Mesenchymal stem cell (in vitro differentiated cells and primary cell): ENCODE data around the gene TECPR2.

Experiments
- DNase-seq: peaks from one replicate; pipeline ENCODE4 v3.0.0-alpha.2; 2013
- H2AFZ ChIP-seq: one replicate; pipeline ENCODE4 v1.6.1; 2013; ENCODE audit warnings: low read depth, mild to moderate bottlenecking, control low read depth, inconsistent platforms, low read length, moderate library complexity
- H2AK5ac ChIP-seq: 2 replicates; pipeline ENCODE4 v1.6.1; 2013; ENCODE audit warnings: low read length, moderate library complexity, mild to moderate bottlenecking, inconsistent platforms; ENCODE audit not compliant: severe bottlenecking
- H2BK120ac ChIP-seq: one replicate; pipeline ENCODE4 v1.6.1; 2013; ENCODE audit warnings: low read depth, mild to moderate bottlenecking, inconsistent platforms, low read length, moderate library complexity
- H2BK12ac ChIP-seq, 2 experiments: one replicate each; pipeline ENCODE4 v1.6.1; 2013; ENCODE audit warnings: inconsistent platforms in 2 of 2, low read length in 2 of 2, mild to moderate bottlenecking in 2 of 2, moderate library complexity in 2 of 2, control low read depth in 1 of 2
- H2BK15ac ChIP-seq: one replicate; pipeline ENCODE4 v1.6.1; 2013; ENCODE audit warnings: mild to moderate bottlenecking, low read depth, inconsistent platforms; ENCODE audit not compliant: poor library complexity, severe bottlenecking
- H2BK5ac ChIP-seq: 2 replicates; pipeline ENCODE4 v1.6.1; 2013; ENCODE audit warnings: low read depth, mild to moderate bottlenecking, low read length, control low read depth, inconsistent platforms; ENCODE audit not compliant: poor library complexity, severe bottlenecking
- H3K14ac ChIP-seq, 2 experiments: one replicate each; pipeline ENCODE4 v1.6.1; 2013; ENCODE audit warnings: inconsistent platforms in 2 of 2, low read length in 2 of 2, control low read depth in 1 of 2, mild to moderate bottlenecking in 1 of 2, moderate library complexity in 1 of 2
- H3K18ac ChIP-seq, 2 experiments: one replicate each; pipeline ENCODE4 v1.6.1; 2013; ENCODE audit warnings: inconsistent platforms in 2 of 2, low read length in 2 of 2, control low read depth in 1 of 2, low read depth in 1 of 2, mild to moderate bottlenecking in 1 of 2
- H3K23ac ChIP-seq, 2 experiments: one replicate each; pipeline ENCODE4 v1.6.1; 2013; ENCODE audit warnings: inconsistent platforms in 2 of 2, low read length in 2 of 2, mild to moderate bottlenecking in 2 of 2, moderate library complexity in 2 of 2, control low read depth in 1 of 2
- H3K27ac ChIP-seq: 2 replicates; pipeline ENCODE4 v1.5.1; 2013; ENCODE audit warnings: mild to moderate bottlenecking, moderate library complexity, low read length, control low read depth, inconsistent platforms; ENCODE audit not compliant: poor library complexity, severe bottlenecking
- H3K27me3 ChIP-seq, 2 experiments: 2 replicates each; pipeline versions ENCODE4 v1.6.1 to v1.7.0; 2013; ENCODE audit warnings: low read length in 2 of 2, mild to moderate bottlenecking in 2 of 2, moderate library complexity in 2 of 2, control low read depth in 1 of 2, inconsistent platforms in 1 of 2; ENCODE audit not compliant: control insufficient read depth in 1 of 2, insufficient read depth in 1 of 2
- H3K36me3 ChIP-seq, 2 experiments: 2 replicates each; pipeline versions ENCODE4 v1.6.1 to v1.7.0; 2013; ENCODE audit warnings: low read length in 2 of 2, control low read depth in 1 of 2, inconsistent platforms in 1 of 2, low read depth in 1 of 2, mild to moderate bottlenecking in 1 of 2; ENCODE audit not compliant: insufficient read depth in 2 of 2, control insufficient read depth in 1 of 2
- H3K4ac ChIP-seq, 2 experiments: one replicate each; pipeline ENCODE4 v1.6.1; 2013; ENCODE audit warnings: inconsistent platforms in 2 of 2, low read length in 2 of 2, mild to moderate bottlenecking in 2 of 2, moderate library complexity in 2 of 2, control low read depth in 1 of 2, low read depth in 1 of 2
- H3K4me1 ChIP-seq: 2 replicates; pipeline ENCODE4 v1.6.1; 2013; ENCODE audit warnings: low read depth, low read length, control low read depth; ENCODE audit not compliant: control insufficient read depth, insufficient read depth
- H3K4me2 ChIP-seq: 2 replicates; pipeline ENCODE4 v1.6.1; 2013; ENCODE audit warnings: low read length, mild to moderate bottlenecking, inconsistent platforms; ENCODE audit not compliant: poor library complexity, severe bottlenecking
- H3K4me3 ChIP-seq, 2 experiments: 2 replicates each; pipeline versions ENCODE4 v1.5.1 to v1.7.0; 2013; ENCODE audit warnings: low read length in 2 of 2, mild to moderate bottlenecking in 2 of 2, control low read depth in 1 of 2, low read depth in 1 of 2; ENCODE audit not compliant: insufficient read depth in 1 of 2
- H3K79me1 ChIP-seq: replicated peaks from 2 replicates; pipeline ENCODE4 v1.6.1; 2013; ENCODE audit warnings: mild to moderate bottlenecking, control low read depth, low read length, inconsistent platforms; ENCODE audit not compliant: poor library complexity, severe bottlenecking
- H3K9ac ChIP-seq: 2 replicates; pipeline ENCODE4 v1.7.0; 2013; ENCODE audit warnings: mild to moderate bottlenecking, low read length, moderate library complexity
- H3K9me3 ChIP-seq: 2 replicates; pipeline ENCODE4 v1.7.0; 2013; ENCODE audit warnings: mild to moderate bottlenecking, low read length; ENCODE audit not compliant: control insufficient read depth
- H4K8ac ChIP-seq: one replicate; pipeline ENCODE4 v1.6.1; 2013; ENCODE audit warnings: inconsistent platforms, mild to moderate bottlenecking, low read length, moderate library complexity
- H4K91ac ChIP-seq: one replicate; pipeline ENCODE4 v1.6.1; 2013; ENCODE audit warnings: mild to moderate bottlenecking, low read length, inconsistent platforms
- WGBS: methylation state at CpG from one replicate; pipeline ENCODE4 v1.1.7; 2013; ENCODE audit warnings: mixed read lengths; 5-methylcytosine and 5-hydroxymethylcytosine counted together

Gene TECPR2

DNA sequence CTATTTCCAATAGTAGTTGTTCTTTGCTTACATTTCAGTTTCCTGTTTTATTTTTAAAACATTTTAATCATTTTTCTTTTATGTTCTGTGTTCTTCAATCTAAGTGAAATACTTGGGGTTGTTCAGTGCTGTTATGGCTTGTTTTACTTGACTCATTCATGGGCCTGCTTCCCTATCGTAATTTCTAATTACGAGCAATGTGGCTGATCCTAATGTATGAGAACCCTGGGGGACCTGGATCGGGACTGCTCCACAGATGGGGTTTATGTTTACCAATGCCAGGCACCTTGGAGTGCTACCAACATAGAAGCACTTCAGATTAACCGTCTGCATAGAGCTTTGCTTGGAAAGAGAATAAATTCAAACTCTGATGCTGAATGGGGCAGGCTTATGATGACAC lies 29.8 kb downstream of the TECPR2 start:
- no peak for DNase-seq
- Histone ChIP-seq H3K27ac (no peak overlapping the region), H3K79me1 (peaks cover 10% of the 10 kb centered on the region), H4K91ac (no peak overlapping the region), H3K23ac (no peak overlapping the region), H3K36me3 (peaks cover 0 to 30% of the 10 kb centered on the region in 2 experiments), H3K4ac (no peak overlapping the region), H2BK15ac (no peak overlapping the region), H3K18ac (no peak overlapping the region), H4K8ac (no peak overlapping the region), H3K4me3 (no peak overlapping the region), H3K4me2 (no peak overlapping the region), H3K14ac (no peak overlapping the region), H3K27me3 (no peaks in the 10 kb centered on the region), H3K9ac (no peak overlapping the region), H2AFZ (no peak overlapping the region), H2BK12ac (no peak overlapping the region), H3K4me1 (no peaks in the 10 kb centered on the region), H2AK5ac (no peak overlapping the region), H3K9me3 (no peaks in the 10 kb centered on the region), H2BK120ac (no peak overlapping the region), H2BK5ac (no peak overlapping the region)
- WGBS: 95% methylated on average over 4 of the region's 4 CpGs

GRCh38 chr14:102394717-102395375 lies 32.1 kb downstream of the TECPR2 start:
- H3K4me2 ChIP-seq: no peak overlapping the region
- no peak overlapping the region for H3K4ac ChIP-seq
- no peak overlapping the region for H2BK120ac ChIP-seq
- H3K9ac ChIP-seq: no peak overlapping the region
- no peak overlapping the region for H2BK15ac ChIP-seq
- H4K91ac ChIP-seq: no peak overlapping the region
- H2AK5ac ChIP-seq: no peak overlapping the region
- H3K4me3 ChIP-seq: no peak overlapping the region
- H3K9me3 ChIP-seq: peaks cover 8% of the 10 kb centered on the region
- WGBS: 84% methylated on average over 8 of the region's 9 CpGs
- H3K79me1 ChIP-seq: peaks cover 10% of the 10 kb centered on the region
- H3K27me3 ChIP-seq: no peaks in the 10 kb centered on the region
- no peak for DNase-seq
- H2BK5ac ChIP-seq: no peak overlapping the region
- peaks cover 3 to 25% of the 10 kb centered on the region in 2 experiments for H3K36me3 ChIP-seq
- no peak overlapping the region for H4K8ac ChIP-seq
- H3K23ac ChIP-seq: no peak overlapping the region
- no peak overlapping the region for H3K18ac ChIP-seq
- no peak overlapping the region for H2BK12ac ChIP-seq
- H2AFZ ChIP-seq: no peak overlapping the region
- H3K4me1 ChIP-seq: no peaks in the 10 kb centered on the region
- H3K27ac ChIP-seq: no peak overlapping the region
- no peak overlapping the region for H3K14ac ChIP-seq

GRCh38 chr14:102396521-102396920 lies 33.8 kb downstream of the TECPR2 start:
- Histone ChIP-seq H2AFZ (no peak overlapping the region), H2BK12ac (no peak overlapping the region), H2BK120ac (no peak overlapping the region)

DNA sequence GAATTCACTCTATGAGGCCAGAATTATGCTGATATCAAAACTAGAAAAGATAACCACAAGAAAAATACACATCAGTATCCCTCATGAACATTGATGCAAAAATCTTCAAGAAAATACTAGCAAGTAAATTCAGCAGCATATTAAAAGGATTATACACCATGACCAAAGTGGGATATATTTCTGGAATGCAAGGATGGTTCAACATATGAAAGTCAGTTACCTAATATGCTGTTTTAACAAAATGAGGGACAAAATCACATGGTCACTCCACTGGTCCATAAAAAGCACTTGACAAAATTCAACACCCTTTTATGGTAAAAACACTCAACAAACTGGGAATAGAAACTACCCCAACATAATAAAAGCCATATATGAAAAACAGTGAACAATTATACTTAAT lies 40.3 kb downstream of the TECPR2 start:
- no peaks in the 10 kb centered on the region for H3K79me1 ChIP-seq

More at GRCh38 chr14:102396521-102396920, 33.8 kb downstream of the TECPR2 start:
- 96% methylated on average over 7 of the region's 7 CpGs for WGBS
- Histone ChIP-seq H4K8ac (no peak overlapping the region), H3K27me3 (no peaks in the 10 kb centered on the region), H3K36me3 (peaks cover 10 to 33% of the 10 kb centered on the region in 2 experiments), H3K9ac (no peak overlapping the region), H3K27ac (no peak overlapping the region), H3K23ac (no peak overlapping the region), H3K4me2 (no peak overlapping the region), H3K4me1 (no peaks in the 10 kb centered on the region), H3K9me3 (peaks cover 11% of the 10 kb centered on the region), H2BK15ac (no peak overlapping the region), H2AK5ac (no peak overlapping the region), H3K14ac (no peak overlapping the region), H3K79me1 (peaks cover 6% of the 10 kb centered on the region), H4K91ac (no peak overlapping the region), H2BK5ac (no peak overlapping the region), H3K18ac (no peak overlapping the region), H3K4me3 (no peak overlapping the region), H3K4ac (no peak overlapping the region)
- DNase-seq: no peak

More for the DNA sequence above, 40.3 kb downstream of the TECPR2 start:
- Histone ChIP-seq H3K4ac (no peak overlapping the region), H2BK5ac (no peak overlapping the region), H2BK15ac (no peak overlapping the region), H3K23ac (no peak overlapping the region), H4K8ac (no peak overlapping the region), H3K4me2 (no peak overlapping the region), H3K4me1 (no peaks in the 10 kb centered on the region), H3K27me3 (no peaks in the 10 kb centered on the region), H2BK12ac (no peak overlapping the region), H2AK5ac (no peak overlapping the region), H2BK120ac (no peak overlapping the region), H3K36me3 (peaks cover 10 to 28% of the 10 kb centered on the region in 2 experiments), H3K18ac (no peak overlapping the region), H4K91ac (no peak overlapping the region), H2AFZ (no peak overlapping the region), H3K9ac (no peak overlapping the region), H3K9me3 (peaks cover 32% of the 10 kb centered on the region), H3K4me3 (peak overlapping the region in 1 of 2 experiments; percentile 19), H3K14ac (no peak overlapping the region), H3K27ac (no peak overlapping the region)
- no peak for DNase-seq
